HCT116 (cell line): Measurements from ENCODE around the gene FFAR3. TPM values are rescaled to one million over a fixed set of nuclear protein-coding genes. Genes with fewer than 3 reads are reported as not detected.

Experiments used
- ATAC-seq: fragments of 200-7000 bp; cut with Tn5 transposase; 2 replicates; pipeline ENCODE4 v1.9.1; 2020; ENCODE audit warnings: mild to moderate bottlenecking, moderate library complexity
- BruUV-seq: library from RNA; stranded (reverse); fragments of 400-500 nt; replicated peaks from 2 replicates; lab custom pipeline; 2021; lab: Mats Ljungman, UMichigan
- CTCF ChIA-PET: fragments of 300-600 bp; sonication (Branson Sonifier 250); formaldehyde crosslinking; loops from one replicate; lab custom pipeline; 2021; ENCODE audit warnings: antibody characterized with exemption; lab: Charles Lee
- POLR2A ChIA-PET: fragments of 300-600, 350-600 bp; sonication (Branson Sonifier 250); formaldehyde crosslinking; loops from one replicate; lab custom pipeline; 2021; ENCODE audit warnings: antibody characterized with exemption; lab: Charles Lee
- RAD21 ChIA-PET, 2 experiments: fragments of 300-600 bp; sonication (Branson Sonifier 250); formaldehyde crosslinking; loops; one replicate each; lab custom pipeline; 2023; ENCODE audit warnings: low total read pairs in 2 of 2; ENCODE audit not compliant: uncharacterized antibody in 2 of 2, unreplicated experiment in 2 of 2, low non-redundant PET in 1 of 2; lab: Charles Lee
- DNase-seq: peaks from one replicate; pipeline ENCODE4 v3.0.0-alpha.2; 2010; ENCODE audit warnings: low read depth, low spot score
- H2AFZ ChIP-seq: fragments of 200-600 bp; shearing (Covaris generic), sonication (generic); 2 replicates; pipeline ENCODE4 v1.6.1; 2017; ENCODE audit warnings: low read depth, mixed run types, mixed read lengths, antibody characterized with exemption, low read length; ENCODE audit not compliant: poor library complexity, severe bottlenecking
- H3K27ac ChIP-seq: 2 replicates; pipeline ENCODE4 v1.5.1; 2012; ENCODE audit warnings: low read depth, low read length
- H3K27me3 ChIP-seq: fragments of 200-600 bp; sonication (generic); 2 replicates; pipeline ENCODE4 v1.6.1; 2016; ENCODE audit warnings: mixed run types, low read length, mixed read lengths; ENCODE audit not compliant: insufficient read depth
- H3K36me3 ChIP-seq, 2 experiments: fragments of 200-500 bp in 1 of 2; fragments of 200-600 bp in 1 of 2; sonication (Bioruptor generic) in 1 of 2; sonication (generic) in 1 of 2; 2 replicates each; pipeline versions ENCODE4 v1.5.1 to v1.6.1; 2014 to 2016; ENCODE audit warnings: low read length in 2 of 2, inconsistent platforms in 1 of 2, mixed read lengths in 1 of 2, mixed run types in 1 of 2; ENCODE audit not compliant: insufficient read depth in 2 of 2, control insufficient read depth in 1 of 2
- H3K4me1 ChIP-seq, 2 experiments: fragments of 200-600 bp in 1 of 2; sonication (generic) in 1 of 2; 2 replicates each; pipeline versions ENCODE4 v1.5.1 to v1.6.1; 2012 to 2017; ENCODE audit warnings: low read length in 2 of 2, inconsistent platforms in 1 of 2, mild to moderate bottlenecking in 1 of 2, mixed read lengths in 1 of 2, mixed run types in 1 of 2, moderate library complexity in 1 of 2; ENCODE audit not compliant: insufficient read depth in 2 of 2, control insufficient read depth in 1 of 2
- H3K4me2 ChIP-seq: fragments of 200-600 bp; sonication (generic); 2 replicates; pipeline ENCODE4 v1.6.1; 2017; ENCODE audit warnings: mixed run types, low read length, mixed read lengths
- H3K4me3 ChIP-seq, 2 experiments: fragments of 200-600 bp in 1 of 2; sonication (generic) in 1 of 2; replicated peaks in 1 of 2; 2 replicates each; pipeline ENCODE4 v1.5.1; 2011 to 2016; ENCODE audit warnings: low read length in 2 of 2, control low read depth in 1 of 2, low read depth in 1 of 2, mild to moderate bottlenecking in 1 of 2, mixed read lengths in 1 of 2, mixed run types in 1 of 2
- H3K79me2 ChIP-seq: fragments of 200-600 bp; sonication (generic); 2 replicates; pipeline ENCODE4 v1.6.1; 2017; ENCODE audit warnings: mild to moderate bottlenecking, mixed run types, low read length, moderate library complexity, mixed read lengths; ENCODE audit not compliant: insufficient read depth
- H3K9ac ChIP-seq: fragments of 200-600 bp; sonication (generic); 2 replicates; pipeline ENCODE4 v1.6.1; 2016; ENCODE audit warnings: low read length, mixed read lengths
- H3K9me2 ChIP-seq: fragments of 200-600 bp; sonication (generic), shearing (Covaris generic); 2 replicates; pipeline ENCODE4 v1.6.1; 2017; ENCODE audit warnings: mixed run types, mild to moderate bottlenecking, moderate library complexity; ENCODE audit not compliant: insufficient read depth
- H3K9me3 ChIP-seq, 2 experiments: fragments of 200-500 bp in 1 of 2; fragments of 200-600 bp in 1 of 2; sonication (Bioruptor generic) in 1 of 2; sonication (generic) in 1 of 2; 2 replicates each; pipeline ENCODE4 v1.6.1; 2014 to 2017; ENCODE audit warnings: low read length in 2 of 2, mixed read lengths in 2 of 2, inconsistent platforms in 1 of 2, low read depth in 1 of 2, mild to moderate bottlenecking in 1 of 2, mixed run types in 1 of 2, moderate library complexity in 1 of 2; ENCODE audit not compliant: control insufficient read depth in 1 of 2, insufficient read depth in 1 of 2
- H4K20me1 ChIP-seq: fragments of 200-600 bp; sonication (generic), shearing (Covaris generic); 2 replicates; pipeline ENCODE4 v1.6.1; 2017; ENCODE audit warnings: mixed run types, mild to moderate bottlenecking, moderate library complexity; ENCODE audit not compliant: insufficient read depth
- CBX3 ChIP-seq: IDR thresholded peaks from 2 replicates; pipeline ENCODE4 v1.6.1; 2012; ENCODE audit warnings: low read depth
- CEBPB ChIP-seq: IDR thresholded peaks from 2 replicates; pipeline ENCODE4 v1.6.1; 2012; ENCODE audit warnings: low read depth
- EGR1 ChIP-seq: IDR thresholded peaks from 2 replicates; pipeline ENCODE4 v1.6.1; 2012; ENCODE audit warnings: low read depth
- EZH2 ChIP-seq: fragments of 200-600 bp; sonication (generic); IDR thresholded peaks from 2 replicates; pipeline ENCODE4 v1.6.1; 2017; ENCODE audit warnings: antibody characterized with exemption, mixed run types
- EZH2phosphoT487 ChIP-seq: fragments of 200-600 bp; IDR thresholded peaks from 2 replicates; pipeline ENCODE4 v1.6.1; 2018; ENCODE audit warnings: antibody characterized with exemption, borderline replicate concordance
- FOSL1 ChIP-seq: IDR thresholded peaks from 2 replicates; pipeline ENCODE4 v1.6.1; 2012; ENCODE audit warnings: low read depth
- JUND ChIP-seq: IDR thresholded peaks from 2 replicates; pipeline ENCODE4 v1.6.1; 2012
- POLR2A ChIP-seq: IDR thresholded peaks from 2 replicates; pipeline ENCODE4 v1.7.0; 2011; ENCODE audit warnings: borderline replicate concordance; ENCODE audit not compliant: insufficient read depth, insufficient read length; ENCODE audit errors: extremely low read depth
- RAD21 ChIP-seq: IDR thresholded peaks from 2 replicates; pipeline ENCODE4 v1.6.1; 2012; ENCODE audit warnings: low read depth, mild to moderate bottlenecking
- SIN3A ChIP-seq: IDR thresholded peaks from 2 replicates; pipeline ENCODE4 v1.6.1; 2012; ENCODE audit warnings: low read depth
- SRF ChIP-seq: IDR thresholded peaks from 2 replicates; pipeline ENCODE4 v1.6.1; 2012; ENCODE audit warnings: low read depth
- YY1 ChIP-seq: IDR thresholded peaks from 2 replicates; pipeline ENCODE4 v1.6.1; 2011; ENCODE audit warnings: low read length, low read depth, moderate library complexity, mild to moderate bottlenecking; ENCODE audit not compliant: insufficient replicate concordance; ENCODE audit errors: extremely low read depth
- ZFX ChIP-seq: fragments of 450-650 bp; IDR thresholded peaks from 2 replicates; pipeline ENCODE4 v1.6.1; 2017
- ZNF274 ChIP-seq: fragments of 200-500 bp; sonication (Bioruptor generic); IDR thresholded peaks from 2 replicates; pipeline ENCODE4 v1.6.1; 2014; ENCODE audit warnings: mild to moderate bottlenecking, low read depth, low read length, inconsistent platforms
- intact Hi-C: fragments of 100-400 bp; cut with micrococcal nuclease; formaldehyde crosslinking; loops from 2 replicates; pipeline ENCODE4 v1.10.0; 2022
- total RNA-seq: library from RNA; stranded (reverse); gene quantifications from one replicate; pipeline ENCODE4 v1.2.1, GENCODE V29; 2021; ENCODE audit not compliant: unreplicated experiment
- TF ChIP-seq, protein P1 (sequence below): IDR thresholded peaks from 2 replicates; pipeline ENCODE4 v1.6.1; 2012
- TF ChIP-seq, protein P2 (sequence below): IDR thresholded peaks from 2 replicates; pipeline ENCODE4 v1.6.1; 2012; ENCODE audit warnings: low read depth
- TF ChIP-seq, protein P3 (sequence below): IDR thresholded peaks from 2 replicates; pipeline ENCODE4 v1.6.1; 2012
- TF ChIP-seq, protein P4 (sequence below), 3 experiments: fragments of 200-600 bp in 1 of 3; sonication (generic) in 1 of 3; IDR thresholded peaks in 2 of 3; conservative IDR thresholded peaks in 1 of 3; 2 replicates each; pipeline ENCODE4 v1.5.1; 2012 to 2017; ENCODE audit warnings: low read depth in 2 of 3, low read length in 2 of 3, antibody characterized with exemption in 1 of 3, borderline replicate concordance in 1 of 3, control low read depth in 1 of 3, mild to moderate bottlenecking in 1 of 3, mixed read lengths in 1 of 3, mixed run types in 1 of 3, moderate library complexity in 1 of 3; ENCODE audit not compliant: insufficient read depth in 1 of 3

Gene FFAR3
- total RNA-seq, 1 experiment from 2014 or later, result not detected

DNA sequence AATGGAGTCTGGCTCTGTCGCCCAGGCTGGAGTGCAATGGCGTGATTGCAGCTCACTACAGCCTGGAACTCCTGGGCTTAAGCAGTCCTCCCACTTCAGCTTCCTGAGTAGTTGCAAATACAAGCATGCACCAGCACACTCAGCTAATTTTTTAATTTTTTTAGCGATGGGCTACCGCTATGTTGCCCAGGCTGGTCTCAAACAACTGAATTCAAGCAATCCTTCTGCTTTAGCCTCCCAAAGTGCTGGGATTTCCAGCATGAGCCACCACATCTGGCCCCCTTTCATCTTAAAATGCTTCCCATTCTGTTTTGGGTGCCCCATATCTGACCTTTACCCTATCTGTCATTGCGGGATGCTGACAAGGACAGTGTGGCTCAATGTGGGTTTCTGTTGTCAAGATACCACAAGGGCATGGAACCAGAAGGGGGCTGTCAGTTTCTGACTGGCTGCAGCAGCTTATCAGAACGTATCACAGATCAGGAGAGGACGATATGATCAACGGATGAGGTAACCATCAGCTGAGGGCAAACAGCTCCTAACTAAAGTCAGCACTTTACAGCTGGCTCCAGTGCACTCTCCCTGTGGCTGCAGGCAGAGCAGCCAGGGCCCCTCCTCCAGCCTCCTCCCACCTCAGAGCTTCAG, 45.0 kb downstream of the FFAR3 start:
- ATAC-seq, result no peak
- ChIA-PET POLR2A (interaction anchor here (1.0 kb wide), 1 partner anchor 14 kb away, joined by 3 read pairs; no protein-coding TSS in a partner anchor), CTCF (no interaction called here), RAD21 (interaction anchor here in 1 of 2 experiments (0.6 kb wide), 1 partner anchor 57 kb away, joined by 3 read pairs; no protein-coding TSS in a partner anchor)
- peaks cover 0 to 4% of the 10 kb centered on the region in 2 experiments; a peak in 1 of 4 replicates for H3K4me1 ChIP-seq
- no peak overlapping the region for H2AFZ ChIP-seq
- BruUV-seq, result no TSS peak
- H3K4me2 ChIP-seq, result no peak overlapping the region
- no peaks in the 10 kb centered on the region for H3K36me3 ChIP-seq
- no peak overlapping the region for H3K9ac ChIP-seq
- H3K9me2 ChIP-seq, result no peaks in the 10 kb centered on the region
- DNase-seq, result no peak
- no peaks in the 10 kb centered on the region for H3K9me3 ChIP-seq
- intact Hi-C loops, result no loop called here
- H3K4me3 ChIP-seq, result no peak overlapping the region
- H4K20me1 ChIP-seq, result no peaks in the 10 kb centered on the region
- 0 out of 2 replicates have a peak, but pooled peaks cover 2% of the 10 kb centered on the region for H3K27me3 ChIP-seq
- no peak overlapping the region for H3K27ac ChIP-seq
- TF ChIP-seq FOSL1 (no peak), EZH2phosphoT487 (no peak), SIN3A (no peak), ZNF274 (no peak), EZH2 (no peak), CBX3 (no peak), CEBPB (no peak), JUND (no peak), SRF (no peak), YY1 (no peak), RAD21 (no peak), POLR2A (no peak), ZFX (no peak), EGR1 (no peak)
- TF ChIP-seq, protein P1, sequence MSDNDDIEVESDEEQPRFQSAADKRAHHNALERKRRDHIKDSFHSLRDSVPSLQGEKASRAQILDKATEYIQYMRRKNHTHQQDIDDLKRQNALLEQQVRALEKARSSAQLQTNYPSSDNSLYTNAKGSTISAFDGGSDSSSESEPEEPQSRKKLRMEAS, result no peak
- TF ChIP-seq, protein P2, sequence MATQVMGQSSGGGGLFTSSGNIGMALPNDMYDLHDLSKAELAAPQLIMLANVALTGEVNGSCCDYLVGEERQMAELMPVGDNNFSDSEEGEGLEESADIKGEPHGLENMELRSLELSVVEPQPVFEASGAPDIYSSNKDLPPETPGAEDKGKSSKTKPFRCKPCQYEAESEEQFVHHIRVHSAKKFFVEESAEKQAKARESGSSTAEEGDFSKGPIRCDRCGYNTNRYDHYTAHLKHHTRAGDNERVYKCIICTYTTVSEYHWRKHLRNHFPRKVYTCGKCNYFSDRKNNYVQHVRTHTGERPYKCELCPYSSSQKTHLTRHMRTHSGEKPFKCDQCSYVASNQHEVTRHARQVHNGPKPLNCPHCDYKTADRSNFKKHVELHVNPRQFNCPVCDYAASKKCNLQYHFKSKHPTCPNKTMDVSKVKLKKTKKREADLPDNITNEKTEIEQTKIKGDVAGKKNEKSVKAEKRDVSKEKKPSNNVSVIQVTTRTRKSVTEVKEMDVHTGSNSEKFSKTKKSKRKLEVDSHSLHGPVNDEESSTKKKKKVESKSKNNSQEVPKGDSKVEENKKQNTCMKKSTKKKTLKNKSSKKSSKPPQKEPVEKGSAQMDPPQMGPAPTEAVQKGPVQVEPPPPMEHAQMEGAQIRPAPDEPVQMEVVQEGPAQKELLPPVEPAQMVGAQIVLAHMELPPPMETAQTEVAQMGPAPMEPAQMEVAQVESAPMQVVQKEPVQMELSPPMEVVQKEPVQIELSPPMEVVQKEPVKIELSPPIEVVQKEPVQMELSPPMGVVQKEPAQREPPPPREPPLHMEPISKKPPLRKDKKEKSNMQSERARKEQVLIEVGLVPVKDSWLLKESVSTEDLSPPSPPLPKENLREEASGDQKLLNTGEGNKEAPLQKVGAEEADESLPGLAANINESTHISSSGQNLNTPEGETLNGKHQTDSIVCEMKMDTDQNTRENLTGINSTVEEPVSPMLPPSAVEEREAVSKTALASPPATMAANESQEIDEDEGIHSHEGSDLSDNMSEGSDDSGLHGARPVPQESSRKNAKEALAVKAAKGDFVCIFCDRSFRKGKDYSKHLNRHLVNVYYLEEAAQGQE, result no peak
- TF ChIP-seq, protein P3, sequence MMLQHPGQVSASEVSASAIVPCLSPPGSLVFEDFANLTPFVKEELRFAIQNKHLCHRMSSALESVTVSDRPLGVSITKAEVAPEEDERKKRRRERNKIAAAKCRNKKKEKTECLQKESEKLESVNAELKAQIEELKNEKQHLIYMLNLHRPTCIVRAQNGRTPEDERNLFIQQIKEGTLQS, result no peak
- TF ChIP-seq, protein P4, sequence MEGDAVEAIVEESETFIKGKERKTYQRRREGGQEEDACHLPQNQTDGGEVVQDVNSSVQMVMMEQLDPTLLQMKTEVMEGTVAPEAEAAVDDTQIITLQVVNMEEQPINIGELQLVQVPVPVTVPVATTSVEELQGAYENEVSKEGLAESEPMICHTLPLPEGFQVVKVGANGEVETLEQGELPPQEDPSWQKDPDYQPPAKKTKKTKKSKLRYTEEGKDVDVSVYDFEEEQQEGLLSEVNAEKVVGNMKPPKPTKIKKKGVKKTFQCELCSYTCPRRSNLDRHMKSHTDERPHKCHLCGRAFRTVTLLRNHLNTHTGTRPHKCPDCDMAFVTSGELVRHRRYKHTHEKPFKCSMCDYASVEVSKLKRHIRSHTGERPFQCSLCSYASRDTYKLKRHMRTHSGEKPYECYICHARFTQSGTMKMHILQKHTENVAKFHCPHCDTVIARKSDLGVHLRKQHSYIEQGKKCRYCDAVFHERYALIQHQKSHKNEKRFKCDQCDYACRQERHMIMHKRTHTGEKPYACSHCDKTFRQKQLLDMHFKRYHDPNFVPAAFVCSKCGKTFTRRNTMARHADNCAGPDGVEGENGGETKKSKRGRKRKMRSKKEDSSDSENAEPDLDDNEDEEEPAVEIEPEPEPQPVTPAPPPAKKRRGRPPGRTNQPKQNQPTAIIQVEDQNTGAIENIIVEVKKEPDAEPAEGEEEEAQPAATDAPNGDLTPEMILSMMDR (IDR thresholded peaks at IDR 0.05 in 2 of 3, conservative IDR thresholded peaks at IDR 0.05 in 1 of 3; ENCODE audit: borderline replicate concordance in 1 of 3, insufficient read depth in 1 of 3, low read depth in 2 of 3, low read length in 2 of 3), result no peak
- no peaks in the 10 kb centered on the region for H3K79me2 ChIP-seq
